Activated T-cell treated with anti-CD3 and anti-CD28 coated beads for 4 hours (primary cell): ENCODE results near the gene TRIM64C.
"Not testable (repeated sequence)": the region's sequence is repeated elsewhere in the genome, so short reads cannot be mapped to it uniquely, and the experiment has no call there.

ENCODE experiments used
- DNase-seq: peaks from one replicate; pipeline ENCODE4 v3.0.0-alpha.2; 2020

TRIM64C gene, protein sequence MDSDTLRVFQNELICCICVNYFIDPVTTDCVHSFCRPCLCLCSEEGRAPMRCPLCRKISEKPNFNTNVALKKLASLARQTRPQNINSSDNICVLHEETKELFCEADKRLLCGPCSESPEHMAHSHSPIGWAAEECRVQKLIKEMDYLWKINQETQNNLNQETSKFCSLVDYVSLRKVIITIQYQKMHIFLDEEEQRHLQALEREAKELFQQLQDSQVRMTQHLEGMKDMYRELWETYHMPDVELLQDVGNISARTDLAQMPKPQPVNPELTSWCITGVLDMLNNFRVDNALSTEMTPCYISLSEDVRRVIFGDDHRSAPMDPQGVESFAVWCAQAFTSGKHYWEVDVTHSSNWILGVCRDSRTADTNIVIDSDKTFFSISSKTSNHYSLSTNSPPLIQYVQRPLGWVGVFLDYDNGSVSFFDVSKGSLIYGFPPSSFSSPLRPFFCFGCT

DNA sequence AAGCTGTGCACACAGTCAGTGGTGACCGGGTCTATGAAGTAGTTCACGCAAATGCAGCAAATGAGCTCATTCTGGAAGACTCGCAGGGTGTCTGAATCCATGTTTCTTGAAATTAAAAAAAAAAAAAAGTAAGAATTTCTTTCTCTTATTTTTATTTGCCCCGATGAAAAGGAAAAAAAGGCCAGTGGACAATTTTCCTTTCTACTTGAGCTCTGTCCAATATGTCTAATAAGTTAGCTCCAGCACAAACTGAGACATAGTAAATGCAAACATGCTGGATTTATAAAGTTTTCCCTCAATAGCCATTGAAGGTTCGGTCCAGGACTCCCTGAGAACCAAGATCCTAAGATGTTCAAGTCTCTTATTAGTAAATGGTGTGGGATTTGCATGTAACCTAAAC is at the start of gene TRIM64C:
Gene TRIM64C, minus strand, starts transcription at position 101 of the 400 bp plus-strand sequence. Its CDS starts 0 bp downstream, at position 101.
- DNase-seq = not testable (repeated sequence)

DNA sequence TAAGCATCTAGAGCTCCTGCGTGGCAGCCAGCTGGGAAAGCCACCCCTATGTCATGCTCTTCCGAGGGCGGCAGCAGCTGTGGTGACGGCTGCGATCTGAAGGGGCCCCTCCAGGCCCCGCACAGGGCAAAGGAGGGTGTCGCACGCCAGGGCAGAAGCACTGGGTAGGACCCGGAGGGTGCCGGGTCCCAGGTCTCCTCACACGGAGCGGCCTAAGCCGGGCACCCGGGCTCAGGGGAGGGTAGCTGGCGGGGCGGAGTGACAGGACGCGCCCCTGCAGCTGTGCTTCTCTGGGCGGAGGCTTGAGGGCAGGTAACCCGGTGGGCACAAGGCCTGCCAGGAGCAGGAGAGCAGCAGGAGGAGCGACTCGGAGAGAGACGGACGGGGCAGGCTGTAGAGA is 43.4 kb upstream of the TRIM64C start:
- DNase-seq = not testable (repeated sequence)

DNA sequence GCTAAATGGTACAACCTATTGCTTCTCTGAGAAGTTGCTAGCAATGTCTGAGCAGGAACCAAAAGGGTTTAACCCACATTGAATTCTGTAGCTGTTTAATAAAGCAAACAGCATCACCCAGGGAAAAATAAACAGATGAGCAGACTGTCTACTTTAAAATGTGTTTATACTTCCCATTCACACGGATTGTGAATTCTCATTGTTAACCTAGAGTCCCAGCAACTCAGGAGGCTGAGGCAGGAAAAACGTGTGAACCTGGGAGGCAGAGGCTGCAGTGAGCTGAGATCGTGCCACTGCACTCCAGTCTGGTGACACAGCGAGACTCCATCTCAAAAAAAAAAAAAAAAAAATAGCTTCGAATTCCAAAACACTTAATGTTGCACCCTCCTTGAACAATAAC is 11.0 kb upstream of the TRIM64C start:
- DNase-seq = not testable (repeated sequence)

DNA sequence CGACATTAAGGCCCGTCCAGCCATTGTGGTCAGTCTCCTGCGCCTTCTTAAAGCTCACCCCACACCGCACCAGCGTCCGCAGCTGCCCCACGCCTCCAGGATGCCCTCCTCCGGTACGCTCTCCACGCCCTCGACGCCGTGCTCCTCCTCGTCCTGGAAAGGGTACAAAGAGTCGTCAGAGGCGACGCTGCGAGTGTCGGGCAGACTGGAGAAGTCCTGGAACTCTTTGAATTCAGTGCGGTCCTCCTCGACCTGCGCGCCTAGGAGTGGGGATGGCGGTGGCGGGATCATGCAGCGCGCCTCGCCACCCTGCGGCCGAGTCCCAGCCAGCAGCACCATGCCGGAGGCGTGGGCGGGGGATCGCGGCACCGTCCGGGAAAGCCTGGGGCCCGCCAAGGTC is 9.1 kb downstream of the TRIM64C start:
- not testable (repeated sequence) for DNase-seq

DNA sequence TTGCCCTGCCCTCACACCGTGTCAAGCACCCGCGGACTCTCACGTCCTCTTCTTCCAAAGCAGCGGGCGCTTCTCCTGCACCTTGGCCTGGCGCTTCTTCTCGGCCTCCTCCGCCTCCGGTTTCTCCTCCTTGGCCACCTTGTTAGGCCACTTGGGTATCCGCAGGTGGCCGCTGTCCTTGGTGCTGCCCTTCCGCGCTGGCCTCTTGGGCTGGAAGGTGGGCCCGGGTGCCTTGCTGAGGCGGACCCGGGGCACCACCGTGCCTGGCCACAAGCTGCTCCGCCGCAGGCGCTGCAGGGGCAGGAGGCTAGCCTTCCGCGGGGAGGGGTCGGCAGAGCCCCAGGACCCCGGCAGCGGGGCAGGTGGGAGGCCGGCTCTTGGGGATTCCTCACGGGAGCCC is 10.7 kb downstream of the TRIM64C start:
- not testable (repeated sequence) for DNase-seq

DNA sequence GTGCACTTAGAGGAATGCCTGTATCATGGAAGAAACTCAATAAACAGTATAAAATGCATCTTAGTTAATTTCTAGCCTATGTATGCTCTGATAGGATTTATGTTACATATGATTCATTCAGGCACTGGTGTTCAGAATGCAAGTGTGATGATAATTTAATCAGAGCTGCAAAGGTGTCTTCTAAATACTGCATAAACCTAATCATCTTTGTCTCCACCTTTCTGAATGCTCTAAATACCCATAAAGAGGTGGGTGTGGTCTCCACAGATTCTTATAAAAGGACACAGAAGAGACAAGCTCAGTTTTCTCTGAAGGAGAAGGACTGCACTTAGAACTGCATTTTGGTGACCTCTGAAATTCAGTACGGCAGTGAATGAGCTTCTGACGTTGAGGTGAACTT is 30.4 kb downstream of the TRIM64C start, which contains the start of gene TRIM49B:
Gene TRIM49B, plus strand, starts transcription at position 301 of the 400 bp plus-strand sequence. CDS start 2,777 bp downstream, outside the sequence.
- not testable (repeated sequence) for DNase-seq
